Measurements from ENCODE around the gene SCARF2.
"Not testable (repeated sequence)": the region's sequence is repeated elsewhere in the genome, so short reads cannot be mapped to it uniquely, and the experiment has no call there.

- TF ChIP-seq CTCF (IDR thresholded peaks at IDR 0.05; ENCODE audit: low read depth, low read length); EZH2phosphoT487 (IDR thresholded peaks at IDR 0.05; ENCODE audit: low read depth): not testable (repeated sequence)
Measured at GRCh38 chr22:20451129-20451778, 13.6 kb upstream of the SCARF2 start.

Measured in OCI-LY3 (cell line).